ENCODE measurements around the gene WDR26. TPM values are rescaled to one million over a fixed set of nuclear protein-coding genes. Genes with fewer than 3 reads are reported as not detected.

WDR26 gene
- total RNA-seq, 1 donor from 2014 or later: 110 TPM

DNA sequence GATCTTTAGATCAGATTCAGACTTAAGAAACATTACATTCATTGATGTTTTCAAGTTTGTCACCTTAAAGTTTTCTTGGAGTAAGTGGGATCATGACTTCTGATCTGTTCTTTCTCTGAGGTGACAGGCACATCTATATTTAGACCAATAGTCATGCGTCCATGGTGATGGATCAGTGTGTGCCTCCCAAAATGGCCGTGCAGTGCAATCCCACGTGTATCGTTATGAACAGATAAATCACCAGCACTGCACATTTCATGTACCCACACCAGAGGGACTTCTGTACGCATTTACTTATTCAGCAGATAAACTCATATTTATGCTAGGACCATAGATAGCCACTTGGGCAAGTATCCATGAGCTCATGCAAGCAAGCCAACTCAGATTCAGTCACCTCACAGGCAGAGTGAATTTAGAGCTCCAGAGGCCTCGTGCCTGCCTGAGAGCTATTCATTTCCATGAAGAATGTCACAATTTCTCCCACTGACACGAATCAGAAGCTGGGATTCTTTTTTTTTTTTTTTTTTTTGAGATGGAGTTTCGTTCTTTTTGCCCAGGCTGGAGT lies 13.9 kb upstream of the WDR26 start:
- TF ChIP-seq, protein P1, sequence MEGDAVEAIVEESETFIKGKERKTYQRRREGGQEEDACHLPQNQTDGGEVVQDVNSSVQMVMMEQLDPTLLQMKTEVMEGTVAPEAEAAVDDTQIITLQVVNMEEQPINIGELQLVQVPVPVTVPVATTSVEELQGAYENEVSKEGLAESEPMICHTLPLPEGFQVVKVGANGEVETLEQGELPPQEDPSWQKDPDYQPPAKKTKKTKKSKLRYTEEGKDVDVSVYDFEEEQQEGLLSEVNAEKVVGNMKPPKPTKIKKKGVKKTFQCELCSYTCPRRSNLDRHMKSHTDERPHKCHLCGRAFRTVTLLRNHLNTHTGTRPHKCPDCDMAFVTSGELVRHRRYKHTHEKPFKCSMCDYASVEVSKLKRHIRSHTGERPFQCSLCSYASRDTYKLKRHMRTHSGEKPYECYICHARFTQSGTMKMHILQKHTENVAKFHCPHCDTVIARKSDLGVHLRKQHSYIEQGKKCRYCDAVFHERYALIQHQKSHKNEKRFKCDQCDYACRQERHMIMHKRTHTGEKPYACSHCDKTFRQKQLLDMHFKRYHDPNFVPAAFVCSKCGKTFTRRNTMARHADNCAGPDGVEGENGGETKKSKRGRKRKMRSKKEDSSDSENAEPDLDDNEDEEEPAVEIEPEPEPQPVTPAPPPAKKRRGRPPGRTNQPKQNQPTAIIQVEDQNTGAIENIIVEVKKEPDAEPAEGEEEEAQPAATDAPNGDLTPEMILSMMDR (IDR thresholded peaks at IDR 0.05; ENCODE audit: partially characterized antibody, unreplicated experiment): no peak
- Mint-ChIP-seq H3K27ac (ENCODE audit: unreplicated experiment) (no peak overlapping the region), H3K4me1 (ENCODE audit: low read depth, unreplicated experiment) (peaks cover 5% of the 10 kb centered on the region), H3K9me3 (ENCODE audit: unreplicated experiment) (peaks cover 3% of the 10 kb centered on the region), H3K36me3 (ENCODE audit: unreplicated experiment) (no peaks in the 10 kb centered on the region), H3K27me3 (ENCODE audit: unreplicated experiment) (no peaks in the 10 kb centered on the region), H3K4me3 (ENCODE audit: unreplicated experiment) (no peak overlapping the region)
- DNase-seq: no peak

DNA sequence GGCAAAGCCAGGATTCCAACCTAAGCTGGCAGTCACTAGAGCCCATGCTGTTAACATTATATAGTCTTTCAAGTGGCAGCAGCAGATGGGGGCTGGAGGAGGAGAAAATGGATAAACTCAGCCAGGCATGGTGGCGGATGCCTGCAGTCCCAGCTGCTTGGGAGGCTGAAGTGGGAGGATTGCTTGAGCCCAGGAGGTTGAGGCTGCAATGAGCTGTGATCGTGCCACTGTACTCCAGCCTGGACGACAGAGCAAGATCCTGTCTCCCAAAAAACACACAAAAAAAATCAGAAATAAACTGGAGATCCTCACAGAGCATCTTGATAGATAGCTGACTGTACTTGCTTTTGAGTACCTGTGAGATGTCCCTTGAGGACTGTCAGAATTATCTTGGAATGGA lies 13.4 kb upstream of the WDR26 start:
- no peaks in the 10 kb centered on the region for H3K27me3 Mint-ChIP-seq (ENCODE audit: unreplicated experiment)
- no peak overlapping the region for H3K4me3 Mint-ChIP-seq (ENCODE audit: unreplicated experiment)
- TF ChIP-seq, protein P1 (IDR thresholded peaks at IDR 0.05; ENCODE audit: partially characterized antibody, unreplicated experiment): no peak
- peaks cover 3% of the 10 kb centered on the region for H3K9me3 Mint-ChIP-seq (ENCODE audit: unreplicated experiment)
- H3K36me3 Mint-ChIP-seq (ENCODE audit: unreplicated experiment): no peaks in the 10 kb centered on the region
- no peak overlapping the region for H3K27ac Mint-ChIP-seq (ENCODE audit: unreplicated experiment)
- peaks cover 5% of the 10 kb centered on the region for H3K4me1 Mint-ChIP-seq (ENCODE audit: low read depth, unreplicated experiment)
- DNase-seq: no peak

DNA sequence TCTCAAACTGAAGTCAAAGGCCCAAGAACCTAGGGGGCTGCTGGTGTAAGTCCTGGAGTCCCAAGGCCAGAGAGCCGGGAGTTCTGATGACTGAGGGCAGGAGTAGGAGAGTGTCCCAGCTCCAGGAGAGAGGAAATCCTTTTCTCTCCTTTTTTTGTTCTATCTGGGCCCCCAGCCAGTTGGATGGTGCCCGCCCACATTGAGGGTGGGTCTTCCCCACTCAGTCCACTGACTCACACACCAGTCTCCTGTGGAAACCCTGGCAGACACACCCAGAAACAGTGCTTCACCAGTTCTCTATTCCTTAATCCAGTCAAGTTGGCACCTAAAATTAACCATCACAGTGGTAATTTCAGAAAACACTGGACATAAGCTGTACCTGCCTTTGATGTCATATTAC lies 12.7 kb upstream of the WDR26 start:
- Mint-ChIP-seq H3K4me1 (ENCODE audit: low read depth, unreplicated experiment) (peaks cover 5% of the 10 kb centered on the region), H3K9me3 (ENCODE audit: unreplicated experiment) (peaks cover 3% of the 10 kb centered on the region), H3K27ac (ENCODE audit: unreplicated experiment) (no peak overlapping the region), H3K27me3 (ENCODE audit: unreplicated experiment) (no peaks in the 10 kb centered on the region), H3K4me3 (ENCODE audit: unreplicated experiment) (no peak overlapping the region), H3K36me3 (ENCODE audit: unreplicated experiment) (no peaks in the 10 kb centered on the region)
- DNase-seq: no peak
- TF ChIP-seq, protein P1 (IDR thresholded peaks at IDR 0.05; ENCODE audit: partially characterized antibody, unreplicated experiment): no peak

DNA sequence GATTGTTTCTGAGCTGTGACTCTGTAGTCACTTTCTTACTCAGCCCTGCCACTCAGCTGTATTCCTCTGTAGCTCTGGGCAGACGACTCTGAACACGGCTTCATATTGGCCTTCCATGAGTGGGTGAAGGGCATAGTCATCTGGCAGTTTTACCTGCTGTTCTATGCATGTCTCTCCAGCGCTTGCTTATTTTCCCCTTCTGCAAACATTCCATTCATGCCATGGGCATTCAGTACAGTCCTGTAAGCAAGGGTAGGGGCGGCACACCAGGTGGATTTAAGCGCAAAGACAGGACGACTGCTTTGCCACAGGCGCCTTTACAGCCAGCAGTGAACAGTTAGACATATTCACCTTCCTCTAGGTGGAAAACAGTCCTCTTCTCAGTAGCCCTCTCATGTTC lies 4.4 kb upstream of the WDR26 start:
- no peak for DNase-seq
- no peak overlapping the region for H3K27ac Mint-ChIP-seq (ENCODE audit: unreplicated experiment)
- peaks cover 2% of the 10 kb centered on the region for H3K9me3 Mint-ChIP-seq (ENCODE audit: unreplicated experiment)
- no peaks in the 10 kb centered on the region for H3K36me3 Mint-ChIP-seq (ENCODE audit: unreplicated experiment)
- TF ChIP-seq, protein P1 (IDR thresholded peaks at IDR 0.05; ENCODE audit: partially characterized antibody, unreplicated experiment): no peak
- no peaks in the 10 kb centered on the region for H3K27me3 Mint-ChIP-seq (ENCODE audit: unreplicated experiment)
- H3K4me3 Mint-ChIP-seq (ENCODE audit: unreplicated experiment): no peak overlapping the region
- peaks cover 2% of the 10 kb centered on the region for H3K4me1 Mint-ChIP-seq (ENCODE audit: low read depth, unreplicated experiment)

DNA sequence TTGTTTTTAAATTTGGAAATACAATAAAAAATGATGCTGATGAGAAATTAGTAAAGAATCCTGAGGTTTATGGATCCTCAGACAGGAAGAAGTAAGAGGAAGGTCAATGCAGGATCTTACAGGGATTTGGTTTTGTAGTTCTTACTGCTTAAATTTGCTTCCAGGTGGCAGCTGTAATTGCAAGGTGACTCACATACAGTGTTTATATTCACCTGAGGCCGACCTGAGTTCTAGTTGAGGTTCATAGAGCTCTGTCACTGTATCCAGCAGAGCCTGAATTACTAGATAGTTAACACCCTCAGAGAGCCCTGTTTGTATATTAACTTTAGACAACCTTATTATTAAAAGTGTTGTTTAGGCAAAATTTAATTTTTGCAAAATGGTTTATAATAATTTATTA lies 1.4 kb upstream of the WDR26 start:
- H3K27me3 Mint-ChIP-seq (ENCODE audit: unreplicated experiment): peaks cover 6% of the 10 kb centered on the region
- H3K4me3 Mint-ChIP-seq (ENCODE audit: unreplicated experiment): peak overlapping the region; percentile 94
- H3K4me1 Mint-ChIP-seq (ENCODE audit: low read depth, unreplicated experiment): peaks cover 3% of the 10 kb centered on the region
- H3K27ac Mint-ChIP-seq (ENCODE audit: unreplicated experiment): no peak overlapping the region
- H3K36me3 Mint-ChIP-seq (ENCODE audit: unreplicated experiment): no peaks in the 10 kb centered on the region
- no peak for DNase-seq
- H3K9me3 Mint-ChIP-seq (ENCODE audit: unreplicated experiment): peaks cover 2% of the 10 kb centered on the region
- TF ChIP-seq, protein P1 (IDR thresholded peaks at IDR 0.05; ENCODE audit: partially characterized antibody, unreplicated experiment): no peak

All from glutamatergic neuron (in vitro differentiated cells).